ENCODE results near the gene ATP5ME. TPM values are rescaled to one million over a fixed set of nuclear protein-coding genes. Genes with fewer than 3 reads are reported as not detected.

Gene ATP5ME
- total and polyA plus RNA-seq, 2 of the 13 experiments (the other 11 are each of a cell fraction or from before 2014, with no cell fraction given), result 305 to 753 TPM

DNA sequence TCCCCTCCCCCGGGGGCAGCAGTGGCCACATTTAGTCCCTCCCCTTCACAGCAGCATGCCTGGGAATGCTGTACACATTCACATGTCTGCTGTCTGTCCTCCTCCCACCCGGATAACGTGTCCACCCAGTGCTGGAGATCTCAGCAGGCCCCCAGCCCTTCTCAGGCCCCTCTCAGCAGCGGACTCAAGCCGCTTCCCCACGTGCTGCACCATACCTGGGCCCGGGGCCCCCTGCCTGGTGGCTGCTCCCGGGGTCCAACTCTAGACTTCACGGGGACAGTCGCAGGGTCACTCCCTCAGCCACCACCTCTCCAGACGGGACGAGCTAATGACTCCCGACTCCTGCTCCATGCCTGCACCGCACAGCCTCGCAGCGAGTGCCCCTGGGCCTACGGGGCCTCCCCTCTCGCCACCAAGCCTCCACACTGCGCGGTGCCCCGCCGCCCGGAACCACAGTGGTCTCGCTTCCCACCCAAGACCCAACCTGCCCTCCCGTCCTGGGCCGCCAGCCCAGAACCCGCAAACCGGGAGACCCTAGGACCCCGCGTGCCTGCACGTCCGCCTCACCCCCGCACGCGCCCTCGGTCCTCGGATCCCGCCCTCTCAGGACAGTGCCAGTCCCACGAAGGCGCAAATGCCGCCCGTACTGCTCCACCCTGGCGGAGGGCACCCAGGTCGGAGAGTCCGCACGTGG is 30.3 kb upstream of the ATP5ME start (continued):
- TF ChIP-seq, protein P1, sequence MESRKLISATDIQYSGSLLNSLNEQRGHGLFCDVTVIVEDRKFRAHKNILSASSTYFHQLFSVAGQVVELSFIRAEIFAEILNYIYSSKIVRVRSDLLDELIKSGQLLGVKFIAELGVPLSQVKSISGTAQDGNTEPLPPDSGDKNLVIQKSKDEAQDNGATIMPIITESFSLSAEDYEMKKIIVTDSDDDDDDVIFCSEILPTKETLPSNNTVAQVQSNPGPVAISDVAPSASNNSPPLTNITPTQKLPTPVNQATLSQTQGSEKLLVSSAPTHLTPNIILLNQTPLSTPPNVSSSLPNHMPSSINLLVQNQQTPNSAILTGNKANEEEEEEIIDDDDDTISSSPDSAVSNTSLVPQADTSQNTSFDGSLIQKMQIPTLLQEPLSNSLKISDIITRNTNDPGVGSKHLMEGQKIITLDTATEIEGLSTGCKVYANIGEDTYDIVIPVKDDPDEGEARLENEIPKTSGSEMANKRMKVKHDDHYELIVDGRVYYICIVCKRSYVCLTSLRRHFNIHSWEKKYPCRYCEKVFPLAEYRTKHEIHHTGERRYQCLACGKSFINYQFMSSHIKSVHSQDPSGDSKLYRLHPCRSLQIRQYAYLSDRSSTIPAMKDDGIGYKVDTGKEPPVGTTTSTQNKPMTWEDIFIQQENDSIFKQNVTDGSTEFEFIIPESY (CRISPR knock-in tag; IDR thresholded peaks at IDR 0.05), result peak; percentile 63; the same call in 1 of the 2 replicates
- TF ChIP-seq BRCA1 (CRISPR knock-in tag; IDR thresholded peaks at IDR 0.05) (no peak), ZNF317 (CRISPR knock-in tag; IDR thresholded peaks at IDR 0.05) (peak; percentile 78), ZNF562 (CRISPR knock-in tag; IDR thresholded peaks at IDR 0.05; ENCODE audit: borderline replicate concordance) (no peak), HOXA9 (CRISPR knock-in tag; IDR thresholded peaks at IDR 0.05; ENCODE audit: borderline replicate concordance) (no peak)
- TF ChIP-seq, protein P2, sequence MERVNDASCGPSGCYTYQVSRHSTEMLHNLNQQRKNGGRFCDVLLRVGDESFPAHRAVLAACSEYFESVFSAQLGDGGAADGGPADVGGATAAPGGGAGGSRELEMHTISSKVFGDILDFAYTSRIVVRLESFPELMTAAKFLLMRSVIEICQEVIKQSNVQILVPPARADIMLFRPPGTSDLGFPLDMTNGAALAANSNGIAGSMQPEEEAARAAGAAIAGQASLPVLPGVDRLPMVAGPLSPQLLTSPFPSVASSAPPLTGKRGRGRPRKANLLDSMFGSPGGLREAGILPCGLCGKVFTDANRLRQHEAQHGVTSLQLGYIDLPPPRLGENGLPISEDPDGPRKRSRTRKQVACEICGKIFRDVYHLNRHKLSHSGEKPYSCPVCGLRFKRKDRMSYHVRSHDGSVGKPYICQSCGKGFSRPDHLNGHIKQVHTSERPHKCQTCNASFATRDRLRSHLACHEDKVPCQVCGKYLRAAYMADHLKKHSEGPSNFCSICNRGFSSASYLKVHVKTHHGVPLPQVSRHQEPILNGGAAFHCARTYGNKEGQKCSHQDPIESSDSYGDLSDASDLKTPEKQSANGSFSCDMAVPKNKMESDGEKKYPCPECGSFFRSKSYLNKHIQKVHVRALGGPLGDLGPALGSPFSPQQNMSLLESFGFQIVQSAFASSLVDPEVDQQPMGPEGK (CRISPR knock-in tag; IDR thresholded peaks at IDR 0.05), result 0 out of 2 replicates have a peak, but pooled peaks have one; percentile 21
- TF ChIP-seq, protein P3, sequence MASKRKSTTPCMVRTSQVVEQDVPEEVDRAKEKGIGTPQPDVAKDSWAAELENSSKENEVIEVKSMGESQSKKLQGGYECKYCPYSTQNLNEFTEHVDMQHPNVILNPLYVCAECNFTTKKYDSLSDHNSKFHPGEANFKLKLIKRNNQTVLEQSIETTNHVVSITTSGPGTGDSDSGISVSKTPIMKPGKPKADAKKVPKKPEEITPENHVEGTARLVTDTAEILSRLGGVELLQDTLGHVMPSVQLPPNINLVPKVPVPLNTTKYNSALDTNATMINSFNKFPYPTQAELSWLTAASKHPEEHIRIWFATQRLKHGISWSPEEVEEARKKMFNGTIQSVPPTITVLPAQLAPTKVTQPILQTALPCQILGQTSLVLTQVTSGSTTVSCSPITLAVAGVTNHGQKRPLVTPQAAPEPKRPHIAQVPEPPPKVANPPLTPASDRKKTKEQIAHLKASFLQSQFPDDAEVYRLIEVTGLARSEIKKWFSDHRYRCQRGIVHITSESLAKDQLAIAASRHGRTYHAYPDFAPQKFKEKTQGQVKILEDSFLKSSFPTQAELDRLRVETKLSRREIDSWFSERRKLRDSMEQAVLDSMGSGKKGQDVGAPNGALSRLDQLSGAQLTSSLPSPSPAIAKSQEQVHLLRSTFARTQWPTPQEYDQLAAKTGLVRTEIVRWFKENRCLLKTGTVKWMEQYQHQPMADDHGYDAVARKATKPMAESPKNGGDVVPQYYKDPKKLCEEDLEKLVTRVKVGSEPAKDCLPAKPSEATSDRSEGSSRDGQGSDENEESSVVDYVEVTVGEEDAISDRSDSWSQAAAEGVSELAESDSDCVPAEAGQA (IDR thresholded peaks at IDR 0.05; ENCODE audit: low read depth), result no peak
- TF ChIP-seq, protein P3 (CRISPR knock-in tag; IDR thresholded peaks at IDR 0.05; ENCODE audit: borderline replicate concordance), result no peak

Measured in HepG2 (cell line).